ENCODE data around the gene ACSL5.

The ACSL5 gene, protein sequence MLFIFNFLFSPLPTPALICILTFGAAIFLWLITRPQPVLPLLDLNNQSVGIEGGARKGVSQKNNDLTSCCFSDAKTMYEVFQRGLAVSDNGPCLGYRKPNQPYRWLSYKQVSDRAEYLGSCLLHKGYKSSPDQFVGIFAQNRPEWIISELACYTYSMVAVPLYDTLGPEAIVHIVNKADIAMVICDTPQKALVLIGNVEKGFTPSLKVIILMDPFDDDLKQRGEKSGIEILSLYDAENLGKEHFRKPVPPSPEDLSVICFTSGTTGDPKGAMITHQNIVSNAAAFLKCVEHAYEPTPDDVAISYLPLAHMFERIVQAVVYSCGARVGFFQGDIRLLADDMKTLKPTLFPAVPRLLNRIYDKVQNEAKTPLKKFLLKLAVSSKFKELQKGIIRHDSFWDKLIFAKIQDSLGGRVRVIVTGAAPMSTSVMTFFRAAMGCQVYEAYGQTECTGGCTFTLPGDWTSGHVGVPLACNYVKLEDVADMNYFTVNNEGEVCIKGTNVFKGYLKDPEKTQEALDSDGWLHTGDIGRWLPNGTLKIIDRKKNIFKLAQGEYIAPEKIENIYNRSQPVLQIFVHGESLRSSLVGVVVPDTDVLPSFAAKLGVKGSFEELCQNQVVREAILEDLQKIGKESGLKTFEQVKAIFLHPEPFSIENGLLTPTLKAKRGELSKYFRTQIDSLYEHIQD

GRCh38 chr10:112373912-112374338 lies at the start of gene ACSL5:
Gene ACSL5 (plus strand): TSS chr10:112374116. CDS start chr10:112394947, 20,831 bp downstream.
- TF ChIP-seq, protein P1, sequence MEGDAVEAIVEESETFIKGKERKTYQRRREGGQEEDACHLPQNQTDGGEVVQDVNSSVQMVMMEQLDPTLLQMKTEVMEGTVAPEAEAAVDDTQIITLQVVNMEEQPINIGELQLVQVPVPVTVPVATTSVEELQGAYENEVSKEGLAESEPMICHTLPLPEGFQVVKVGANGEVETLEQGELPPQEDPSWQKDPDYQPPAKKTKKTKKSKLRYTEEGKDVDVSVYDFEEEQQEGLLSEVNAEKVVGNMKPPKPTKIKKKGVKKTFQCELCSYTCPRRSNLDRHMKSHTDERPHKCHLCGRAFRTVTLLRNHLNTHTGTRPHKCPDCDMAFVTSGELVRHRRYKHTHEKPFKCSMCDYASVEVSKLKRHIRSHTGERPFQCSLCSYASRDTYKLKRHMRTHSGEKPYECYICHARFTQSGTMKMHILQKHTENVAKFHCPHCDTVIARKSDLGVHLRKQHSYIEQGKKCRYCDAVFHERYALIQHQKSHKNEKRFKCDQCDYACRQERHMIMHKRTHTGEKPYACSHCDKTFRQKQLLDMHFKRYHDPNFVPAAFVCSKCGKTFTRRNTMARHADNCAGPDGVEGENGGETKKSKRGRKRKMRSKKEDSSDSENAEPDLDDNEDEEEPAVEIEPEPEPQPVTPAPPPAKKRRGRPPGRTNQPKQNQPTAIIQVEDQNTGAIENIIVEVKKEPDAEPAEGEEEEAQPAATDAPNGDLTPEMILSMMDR (conservative IDR thresholded peaks at IDR 0.05) = no peak
- no peak within 1 kb of the TSS for H3K27ac ChIP-seq

DNA sequence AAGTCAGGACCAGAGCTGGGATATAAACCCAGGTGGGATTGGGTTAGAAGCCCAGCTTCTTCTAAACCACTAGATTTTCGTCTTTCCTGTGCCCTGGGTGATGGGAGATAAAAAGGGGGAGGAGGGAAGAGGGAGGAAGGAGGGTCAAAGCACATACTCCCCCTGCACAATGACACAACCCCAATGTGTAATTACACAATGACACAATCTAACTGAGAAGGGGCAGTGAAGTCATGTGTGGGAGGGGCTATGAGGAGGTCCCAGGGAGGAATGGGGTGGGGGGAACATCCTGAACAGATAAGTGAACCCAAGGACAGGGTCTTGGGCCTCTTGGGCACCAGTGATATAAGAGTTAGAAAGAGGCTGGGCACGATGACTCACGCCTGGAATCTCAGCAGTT lies 46.2 kb upstream of the ACSL5 start:
- no peak overlapping the region; the same call in 1 of the 2 replicates for H3K27ac ChIP-seq
- TF ChIP-seq, protein P1 (conservative IDR thresholded peaks at IDR 0.05) = no peak

DNA sequence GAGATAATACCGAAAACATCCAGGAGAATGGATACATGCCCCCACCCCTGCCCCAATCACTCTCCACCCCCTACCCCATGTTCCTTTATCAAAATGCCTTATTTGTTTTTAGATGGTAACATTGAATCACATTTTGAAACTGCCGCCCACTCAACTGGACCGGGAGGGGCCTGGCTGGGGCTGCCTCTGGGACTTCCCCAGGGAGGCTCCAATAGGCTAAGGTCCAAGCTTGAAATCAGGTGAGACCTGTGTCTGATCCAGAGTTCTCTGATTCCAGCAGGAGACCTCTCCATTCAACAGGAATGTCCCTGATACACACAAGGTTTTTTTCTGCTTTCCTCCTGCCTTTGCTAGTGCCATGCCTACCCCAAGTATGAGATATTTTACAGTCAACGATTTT lies 43.8 kb upstream of the ACSL5 start:
- H3K27ac ChIP-seq = peak overlapping the region; percentile 99
- TF ChIP-seq, protein P1 (conservative IDR thresholded peaks at IDR 0.05) = no peak

GRCh38 chr10:112330607-112331160 lies 43.2 kb upstream of the ACSL5 start:
- TF ChIP-seq, protein P1 (conservative IDR thresholded peaks at IDR 0.05) = no peak
- peak overlapping the region; percentile 99 for H3K27ac ChIP-seq

DNA sequence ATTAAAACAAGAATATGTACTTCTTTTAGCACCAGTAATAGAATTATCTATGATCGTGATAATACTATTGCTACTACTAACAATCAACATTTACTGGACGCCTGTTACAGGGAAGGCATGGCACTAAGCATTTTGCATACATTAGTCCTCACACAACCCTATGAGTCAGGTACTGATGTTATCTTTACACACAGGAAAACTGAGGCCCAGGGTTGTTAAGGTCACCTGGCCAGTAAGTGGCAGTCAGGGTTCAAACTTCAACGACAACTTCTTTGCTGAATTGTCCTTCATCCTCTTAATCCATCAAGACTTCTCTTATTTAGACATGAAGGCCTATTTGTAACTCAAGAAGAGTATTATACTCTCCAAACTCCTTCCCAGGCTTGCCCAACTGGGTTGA lies 41.9 kb upstream of the ACSL5 start:
- TF ChIP-seq, protein P1 (conservative IDR thresholded peaks at IDR 0.05) = no peak
- H3K27ac ChIP-seq = peak overlapping the region; percentile 99

GRCh38 chr10:112332509-112333228 lies 41.2 kb upstream of the ACSL5 start:
- TF ChIP-seq, protein P1 (conservative IDR thresholded peaks at IDR 0.05) = no peak
- H3K27ac ChIP-seq = peak overlapping the region; percentile 99

- peak overlapping the region; percentile 99 for H3K27ac ChIP-seq
- TF ChIP-seq, protein P1 (conservative IDR thresholded peaks at IDR 0.05) = no peak
These were observed 40.5 kb upstream of the ACSL5 start for GRCh38 chr10:112333452-112333851.
